Peyer's patch (tissue), 4 donors: ENCODE measurements around the gene ANKRD44.

ENCODE experiments used
- POLR2A ChIP-seq, 2 donors: fragments of 450-650 bp; IDR thresholded peaks; one replicate each; pipeline ENCODE4 v1.5.1; 2017; ENCODE audit warnings: antibody characterized with exemption in 2 of 2, mild to moderate bottlenecking in 2 of 2, moderate library complexity in 2 of 2
- TF ChIP-seq, protein P1 (sequence below), 6 experiments: fragments of 450-650 bp in 4 of 6; fragments of 200-600 bp in 2 of 6; sonication (generic) in 1 of 6; IDR thresholded peaks; one replicate each; pipeline ENCODE4 v1.5.1; 2017 to 2019; ENCODE audit warnings: antibody characterized with exemption in 6 of 6, mild to moderate bottlenecking in 3 of 6, moderate library complexity in 1 of 6

DNA sequence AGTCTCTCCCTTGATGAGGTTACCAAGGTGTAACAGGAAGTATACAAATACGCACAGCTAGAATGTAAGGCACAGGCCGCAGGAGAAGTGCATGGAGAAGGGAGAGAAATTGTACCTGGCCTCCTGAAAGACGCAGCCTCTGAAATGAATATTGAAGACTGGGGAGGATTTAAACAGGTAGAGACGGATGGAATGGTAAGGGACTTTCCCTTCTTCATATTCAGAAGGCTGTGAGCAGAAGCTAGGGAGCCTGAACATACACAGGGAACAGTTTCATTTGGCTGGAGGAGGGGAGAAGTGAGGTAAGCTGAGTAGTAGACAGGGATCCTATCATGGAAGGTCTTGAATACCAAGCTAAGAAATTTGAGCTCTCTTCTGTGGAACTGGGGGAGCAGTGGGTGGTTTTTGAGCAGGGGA, 112.7 kb downstream of the ANKRD44 start:
- TF ChIP-seq, protein P1, sequence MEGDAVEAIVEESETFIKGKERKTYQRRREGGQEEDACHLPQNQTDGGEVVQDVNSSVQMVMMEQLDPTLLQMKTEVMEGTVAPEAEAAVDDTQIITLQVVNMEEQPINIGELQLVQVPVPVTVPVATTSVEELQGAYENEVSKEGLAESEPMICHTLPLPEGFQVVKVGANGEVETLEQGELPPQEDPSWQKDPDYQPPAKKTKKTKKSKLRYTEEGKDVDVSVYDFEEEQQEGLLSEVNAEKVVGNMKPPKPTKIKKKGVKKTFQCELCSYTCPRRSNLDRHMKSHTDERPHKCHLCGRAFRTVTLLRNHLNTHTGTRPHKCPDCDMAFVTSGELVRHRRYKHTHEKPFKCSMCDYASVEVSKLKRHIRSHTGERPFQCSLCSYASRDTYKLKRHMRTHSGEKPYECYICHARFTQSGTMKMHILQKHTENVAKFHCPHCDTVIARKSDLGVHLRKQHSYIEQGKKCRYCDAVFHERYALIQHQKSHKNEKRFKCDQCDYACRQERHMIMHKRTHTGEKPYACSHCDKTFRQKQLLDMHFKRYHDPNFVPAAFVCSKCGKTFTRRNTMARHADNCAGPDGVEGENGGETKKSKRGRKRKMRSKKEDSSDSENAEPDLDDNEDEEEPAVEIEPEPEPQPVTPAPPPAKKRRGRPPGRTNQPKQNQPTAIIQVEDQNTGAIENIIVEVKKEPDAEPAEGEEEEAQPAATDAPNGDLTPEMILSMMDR (IDR thresholded peaks at IDR 0.05), result no peak
- TF ChIP-seq POLR2A (IDR thresholded peaks at IDR 0.05), result no peak
